Measurements from ENCODE around the gene FLACC1. TPM values are rescaled to one million over a fixed set of nuclear protein-coding genes. Genes with fewer than 3 reads are reported as not detected.
"Not testable (repeated sequence)": the region's sequence is repeated elsewhere in the genome, so short reads cannot be mapped to it uniquely, and the experiment has no call there.

The FLACC1 gene
- polyA plus RNA-seq (2012; ENCODE audit: missing spikeins), result not detected

GRCh38 chr2:201357221-201357620 lies at the start of gene FLACC1:
FLACC1 (minus strand) TSS chr2:201357345; CDS start chr2:201351404, 5,941 bp downstream.
- DNase-seq (ENCODE audit: insufficient read length) (no peak), FAIRE-seq (no peak)
- TF ChIP-seq TAF1 (IDR thresholded peaks at IDR 0.05; ENCODE audit: borderline replicate concordance, low read depth, low read length), result no peak
- TF ChIP-seq POLR2A (IDR thresholded peaks at IDR 0.05; ENCODE audit: low read depth, low read length), result no peak
- TF ChIP-seq POLR2AphosphoS5 (IDR thresholded peaks at IDR 0.05; ENCODE audit: low read depth, low read length), result no peak

- no peak for FAIRE-seq
- DNase-seq (ENCODE audit: insufficient read length), result no peak
- TF ChIP-seq POLR2AphosphoS5 (IDR thresholded peaks at IDR 0.05; ENCODE audit: low read depth, low read length) (no peak), POLR2A (IDR thresholded peaks at IDR 0.05; ENCODE audit: low read depth, low read length) (no peak), TAF1 (IDR thresholded peaks at IDR 0.05; ENCODE audit: borderline replicate concordance, low read depth, low read length) (no peak)
These were observed 49.0 kb upstream of the FLACC1 start for GRCh38 chr2:201406077-201406662.

- TF ChIP-seq TAF1 (IDR thresholded peaks at IDR 0.05; ENCODE audit: borderline replicate concordance, low read depth, low read length) (no peak), POLR2A (IDR thresholded peaks at IDR 0.05; ENCODE audit: low read depth, low read length) (no peak), POLR2AphosphoS5 (IDR thresholded peaks at IDR 0.05; ENCODE audit: low read depth, low read length) (no peak)
- DNase-seq (ENCODE audit: insufficient read length) (no peak), FAIRE-seq (no peak)
These were observed 47.6 kb upstream of the FLACC1 start for GRCh38 chr2:201404699-201405280.

GRCh38 chr2:201403880-201404279 lies 46.7 kb upstream of the FLACC1 start:
- FAIRE-seq (no peak), DNase-seq (ENCODE audit: insufficient read length) (no peak)
- no peak for TF ChIP-seq POLR2AphosphoS5 (IDR thresholded peaks at IDR 0.05; ENCODE audit: low read depth, low read length)

- no peak for DNase-seq (ENCODE audit: insufficient read length)
- TF ChIP-seq POLR2AphosphoS5 (IDR thresholded peaks at IDR 0.05; ENCODE audit: low read depth, low read length) (no peak), POLR2A (IDR thresholded peaks at IDR 0.05; ENCODE audit: low read depth, low read length) (no peak), TAF1 (IDR thresholded peaks at IDR 0.05; ENCODE audit: borderline replicate concordance, low read depth, low read length) (no peak)
- FAIRE-seq, result no peak
These were observed 45.8 kb upstream of the FLACC1 start for GRCh38 chr2:201402651-201403562.

- FAIRE-seq (no peak), DNase-seq (ENCODE audit: insufficient read length) (no peak)
- no peak for TF ChIP-seq TAF1 (IDR thresholded peaks at IDR 0.05; ENCODE audit: borderline replicate concordance, low read depth, low read length)
- no peak for TF ChIP-seq POLR2AphosphoS5 (IDR thresholded peaks at IDR 0.05; ENCODE audit: low read depth, low read length)
These were observed 44.7 kb upstream of the FLACC1 start for GRCh38 chr2:201401815-201402214.

- TF ChIP-seq POLR2AphosphoS5 (IDR thresholded peaks at IDR 0.05; ENCODE audit: low read depth, low read length) (no peak), TAF1 (IDR thresholded peaks at IDR 0.05; ENCODE audit: borderline replicate concordance, low read depth, low read length) (no peak), POLR2A (IDR thresholded peaks at IDR 0.05; ENCODE audit: low read depth, low read length) (no peak)
- no peak for FAIRE-seq
- DNase-seq (ENCODE audit: insufficient read length), result no peak
These were observed 39.5 kb upstream of the FLACC1 start for GRCh38 chr2:201396595-201396994.

- TF ChIP-seq POLR2A (IDR thresholded peaks at IDR 0.05; ENCODE audit: low read depth, low read length), result no peak
- TF ChIP-seq POLR2AphosphoS5 (IDR thresholded peaks at IDR 0.05; ENCODE audit: low read depth, low read length), result no peak
- TF ChIP-seq TAF1 (IDR thresholded peaks at IDR 0.05; ENCODE audit: borderline replicate concordance, low read depth, low read length), result no peak
- FAIRE-seq (no peak), DNase-seq (ENCODE audit: insufficient read length) (no peak)
These were observed 26.0 kb upstream of the FLACC1 start for GRCh38 chr2:201383136-201383535.

GRCh38 chr2:201378496-201379397 lies 21.6 kb upstream of the FLACC1 start:
- no peak for DNase-seq (ENCODE audit: insufficient read length)
- FAIRE-seq, result no peak
- TF ChIP-seq POLR2A (IDR thresholded peaks at IDR 0.05; ENCODE audit: low read depth, low read length) (no peak), POLR2AphosphoS5 (IDR thresholded peaks at IDR 0.05; ENCODE audit: low read depth, low read length) (no peak), TAF1 (IDR thresholded peaks at IDR 0.05; ENCODE audit: borderline replicate concordance, low read depth, low read length) (no peak)

- FAIRE-seq (no peak), DNase-seq (ENCODE audit: insufficient read length) (no peak)
- TF ChIP-seq TAF1 (IDR thresholded peaks at IDR 0.05; ENCODE audit: borderline replicate concordance, low read depth, low read length) (no peak), POLR2A (IDR thresholded peaks at IDR 0.05; ENCODE audit: low read depth, low read length) (no peak), POLR2AphosphoS5 (IDR thresholded peaks at IDR 0.05; ENCODE audit: low read depth, low read length) (no peak)
These were observed 20.1 kb upstream of the FLACC1 start for GRCh38 chr2:201377218-201377617.

- no peak for FAIRE-seq
- no peak for TF ChIP-seq TAF1 (IDR thresholded peaks at IDR 0.05; ENCODE audit: borderline replicate concordance, low read depth, low read length)
- TF ChIP-seq POLR2AphosphoS5 (IDR thresholded peaks at IDR 0.05; ENCODE audit: low read depth, low read length), result no peak
- no peak for TF ChIP-seq POLR2A (IDR thresholded peaks at IDR 0.05; ENCODE audit: low read depth, low read length)
These were observed 12.6 kb upstream of the FLACC1 start for GRCh38 chr2:201369775-201370174.

GRCh38 chr2:201369318-201369717 lies 12.2 kb upstream of the FLACC1 start:
- DNase-seq (ENCODE audit: insufficient read length); FAIRE-seq: not testable (repeated sequence)

More at GRCh38 chr2:201369775-201370174, 12.6 kb upstream of the FLACC1 start:
- no peak for DNase-seq (ENCODE audit: insufficient read length)
